HG03135 (cell line): Measurements from ENCODE around the gene TMEM132D.

Experiments used
- ATAC-seq: cut with Tn5 transposase; IDR thresholded peaks from one replicate; pipeline ENCODE4 v1.9.1; 2021; ENCODE audit warnings: mild to moderate bottlenecking, moderate library complexity; ENCODE audit not compliant: unreplicated experiment

TMEM132D gene

DNA sequence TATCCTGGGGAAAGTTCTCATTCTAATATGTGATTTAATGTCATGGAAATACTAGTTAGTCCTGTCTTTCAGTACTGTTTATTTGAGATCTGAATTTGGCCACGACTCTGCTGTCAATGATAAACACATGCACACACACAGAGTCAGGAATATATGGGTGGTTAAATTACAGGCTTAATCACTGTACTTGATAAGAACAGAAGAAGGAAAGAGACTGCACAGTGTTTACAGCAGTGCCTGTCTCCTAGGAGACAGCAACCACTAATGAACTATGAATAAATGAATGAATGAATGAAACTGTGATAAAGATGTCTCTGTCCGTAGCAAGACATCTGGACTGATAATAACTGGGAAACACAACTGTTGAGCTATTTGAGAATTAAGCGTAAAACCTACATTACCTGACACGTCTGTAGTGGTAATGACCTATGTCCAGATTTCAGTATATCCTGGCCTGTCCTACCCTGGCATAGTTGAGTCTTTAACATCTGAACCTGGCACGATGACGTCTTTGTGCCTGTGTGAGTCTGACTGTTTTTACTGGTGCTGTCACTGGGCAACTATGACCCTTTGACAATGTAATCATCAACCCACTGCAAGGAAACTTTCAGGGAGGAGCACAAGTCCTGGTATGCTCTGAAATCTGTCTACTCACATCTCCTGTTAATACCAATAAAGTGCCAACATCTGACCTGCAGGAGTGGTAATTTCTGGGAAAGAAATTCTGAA lies 524.6 kb downstream of the TMEM132D start:
- ATAC-seq = no peak

DNA sequence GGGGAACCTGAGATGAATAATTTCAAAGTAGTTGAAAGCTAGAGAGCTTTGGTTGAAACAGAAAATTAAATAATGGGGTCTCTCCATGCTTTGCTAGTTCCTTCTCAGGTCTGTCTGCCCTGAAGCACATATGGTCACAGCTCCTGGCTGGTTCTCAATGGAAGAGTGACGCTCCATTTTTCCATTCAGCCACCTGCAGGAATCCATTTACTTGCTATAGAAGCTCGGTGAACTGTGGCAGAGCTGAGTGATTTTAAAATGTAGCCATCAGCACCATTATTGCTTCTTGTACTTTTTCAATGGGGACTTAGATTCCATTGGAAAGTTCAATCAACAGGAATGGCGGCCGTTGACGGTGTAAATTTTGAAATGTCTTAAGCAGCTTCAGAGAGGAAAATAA lies 525.3 kb downstream of the TMEM132D start:
- ATAC-seq = no peak

DNA sequence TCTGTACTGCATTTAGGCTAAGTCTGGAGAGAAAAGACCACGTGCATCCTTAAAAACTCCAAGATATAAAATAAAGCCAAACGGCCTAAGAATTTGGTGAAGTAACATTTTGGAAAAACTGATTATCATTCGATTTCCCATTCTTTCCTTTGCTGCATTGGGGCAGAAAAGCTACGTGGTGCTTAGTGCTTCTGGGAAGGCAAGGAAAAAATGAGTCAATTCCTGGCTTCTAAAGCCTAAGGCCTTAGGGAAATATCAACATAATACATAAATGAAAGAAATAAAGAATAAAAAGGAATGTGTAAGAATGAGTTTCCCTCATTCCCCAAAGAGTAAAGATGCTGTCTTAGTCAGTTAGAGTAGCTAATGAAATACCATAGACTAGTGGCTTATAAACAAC lies 530.1 kb downstream of the TMEM132D start:
- no peak for ATAC-seq

DNA sequence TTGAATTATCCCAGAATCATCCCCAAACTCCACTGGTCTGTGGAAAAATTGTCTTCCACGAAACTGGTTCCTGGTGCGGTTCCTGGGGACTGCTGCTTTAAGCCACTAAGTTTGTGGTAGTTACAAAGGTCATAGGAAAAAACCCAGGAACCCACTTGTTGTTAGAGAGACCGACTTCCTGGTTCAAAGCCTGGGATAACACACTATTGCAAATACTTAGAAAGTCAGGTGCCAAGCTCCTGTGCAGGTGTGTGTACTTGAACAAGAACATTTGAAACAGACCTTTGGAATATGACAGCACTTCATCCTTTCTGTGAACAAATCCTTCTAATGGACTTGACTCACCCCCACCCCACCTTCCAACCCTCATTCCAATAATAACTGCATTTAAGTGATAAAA lies 530.9 kb downstream of the TMEM132D start:
- no peak for ATAC-seq

DNA sequence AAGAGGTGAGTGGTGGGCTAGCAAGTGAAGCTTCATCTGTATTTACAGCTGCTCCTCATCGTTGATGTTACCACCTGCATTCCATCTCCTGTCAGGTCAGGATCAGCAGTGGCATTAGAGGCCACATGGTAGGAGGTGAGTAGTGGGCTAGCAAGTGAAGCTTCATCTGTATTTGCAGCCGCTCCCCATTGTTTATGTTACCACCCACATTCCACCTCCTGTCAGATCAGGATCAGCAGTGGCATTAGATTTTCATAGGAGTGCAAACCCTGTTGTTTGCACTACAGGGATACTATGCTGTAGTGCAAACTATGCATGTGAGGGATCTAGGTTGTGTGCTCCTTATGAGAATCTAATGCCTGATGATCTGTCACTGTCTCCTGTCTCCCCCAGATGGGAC lies 531.5 kb downstream of the TMEM132D start:
- ATAC-seq = no peak

DNA sequence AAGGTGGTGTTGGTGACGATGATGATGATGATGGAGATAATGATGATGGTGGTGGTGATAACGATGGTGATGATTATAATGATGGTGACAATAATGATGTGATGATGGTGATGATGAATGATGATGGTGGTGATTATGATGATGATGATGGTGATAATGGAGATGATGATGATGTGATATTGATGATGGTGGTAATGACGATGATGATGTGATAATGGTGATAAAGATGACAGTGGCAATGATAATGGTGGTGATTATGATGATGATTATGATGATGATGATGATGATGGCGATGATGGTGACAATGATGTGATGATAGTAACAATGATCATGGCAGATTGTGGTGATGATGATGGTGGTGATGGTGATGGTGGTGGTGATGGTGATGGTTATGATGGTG lies 532.6 kb downstream of the TMEM132D start:
- no peak for ATAC-seq

DNA sequence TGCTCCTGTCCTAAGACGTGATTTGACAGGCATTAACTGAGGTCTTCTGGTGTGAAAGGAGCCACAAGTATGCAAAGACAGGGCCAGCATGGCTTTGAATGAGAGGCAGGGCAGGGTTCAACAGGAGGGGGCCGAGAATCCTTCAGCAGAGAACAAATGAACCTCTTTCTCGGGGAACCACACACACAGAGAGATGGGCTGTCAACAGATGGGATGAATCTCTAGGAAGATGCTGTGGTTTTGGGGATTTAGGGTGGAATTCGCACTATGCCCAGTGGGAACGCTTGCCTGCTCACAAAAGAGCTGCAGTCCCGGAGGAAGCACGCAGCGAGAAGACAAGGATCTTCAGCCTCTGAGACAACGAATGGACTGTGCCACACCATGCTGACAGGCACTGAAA lies 537.2 kb downstream of the TMEM132D start:
- no peak for ATAC-seq

DNA sequence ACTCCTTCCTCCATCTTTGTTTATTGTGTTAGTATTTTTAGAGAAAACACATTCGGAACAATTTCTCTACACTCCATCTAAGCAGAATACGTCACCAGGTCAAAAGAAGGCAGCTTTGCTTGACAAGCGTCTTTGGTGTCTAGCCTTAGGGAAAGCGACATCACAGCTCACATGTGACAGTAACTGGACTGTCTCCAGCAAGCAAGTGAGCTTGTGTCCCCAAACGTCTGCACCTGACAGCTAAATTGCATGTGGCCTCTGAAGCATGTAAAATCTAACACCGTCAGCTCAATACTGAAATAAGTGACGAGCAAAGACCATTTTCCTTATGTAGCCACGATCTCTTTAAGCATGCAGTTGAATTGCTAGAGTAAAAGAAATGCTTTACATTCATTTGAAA lies 540.8 kb downstream of the TMEM132D start:
- no peak for ATAC-seq

DNA sequence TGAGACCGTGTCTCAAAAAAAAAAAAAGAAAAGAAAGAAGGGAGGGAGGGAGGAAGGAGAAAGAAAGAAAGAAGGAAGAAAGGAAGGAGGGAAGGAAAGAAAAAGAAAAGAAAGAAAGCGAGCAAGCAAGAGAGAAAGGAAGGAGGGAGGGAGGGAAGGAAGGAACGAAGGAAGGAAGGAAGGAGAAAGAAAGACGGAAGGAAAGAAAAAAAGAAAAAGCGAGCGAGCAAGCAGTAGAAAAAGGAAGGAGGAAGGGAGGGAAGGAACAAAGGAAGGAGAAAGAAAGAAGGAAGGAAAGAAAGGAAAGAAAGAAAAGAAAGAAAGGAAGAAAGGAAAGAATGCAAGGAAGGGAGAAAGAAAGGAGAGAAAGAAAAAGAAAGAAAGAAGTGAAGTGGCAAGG lies 546.6 kb downstream of the TMEM132D start:
- no peak for ATAC-seq

DNA sequence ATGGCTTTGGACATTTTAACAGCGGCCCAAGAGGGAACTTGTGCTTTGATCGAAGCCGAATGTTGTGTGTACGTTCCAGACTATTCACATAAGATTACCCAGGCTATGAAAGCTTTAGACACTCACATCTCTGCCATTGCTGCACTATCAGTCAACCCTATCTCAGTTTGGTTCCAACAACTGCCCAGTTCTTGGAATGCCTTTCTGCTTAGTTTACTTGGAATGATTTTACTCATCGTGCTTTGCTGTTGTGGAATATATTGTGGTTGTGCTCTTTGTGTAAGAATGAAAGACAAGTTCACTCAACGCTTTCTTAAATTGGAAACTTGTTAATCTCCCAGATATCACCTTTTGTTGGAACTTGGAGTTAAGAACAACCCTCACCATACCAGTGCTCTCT lies 552.3 kb downstream of the TMEM132D start:
- ATAC-seq = no peak

DNA sequence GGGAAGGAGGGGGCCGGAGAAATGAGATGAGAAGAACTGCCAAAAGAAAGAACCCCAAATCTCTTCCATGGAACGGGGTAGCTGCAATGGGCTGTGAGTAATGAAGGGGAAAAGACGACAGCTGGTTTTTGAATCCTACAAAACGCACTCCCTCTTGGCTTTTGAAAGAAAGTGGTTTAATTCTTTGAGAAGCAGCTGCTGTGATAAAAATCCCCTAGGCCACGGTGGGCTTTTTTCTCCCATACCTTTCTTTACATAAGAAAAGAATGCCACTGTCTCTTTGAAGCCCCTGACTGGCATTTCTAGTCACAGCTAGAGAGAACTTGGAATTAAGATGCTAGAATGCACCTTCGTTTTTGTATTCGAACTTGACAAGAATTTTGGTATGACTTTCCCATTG lies 564.5 kb downstream of the TMEM132D start:
- no peak for ATAC-seq

DNA sequence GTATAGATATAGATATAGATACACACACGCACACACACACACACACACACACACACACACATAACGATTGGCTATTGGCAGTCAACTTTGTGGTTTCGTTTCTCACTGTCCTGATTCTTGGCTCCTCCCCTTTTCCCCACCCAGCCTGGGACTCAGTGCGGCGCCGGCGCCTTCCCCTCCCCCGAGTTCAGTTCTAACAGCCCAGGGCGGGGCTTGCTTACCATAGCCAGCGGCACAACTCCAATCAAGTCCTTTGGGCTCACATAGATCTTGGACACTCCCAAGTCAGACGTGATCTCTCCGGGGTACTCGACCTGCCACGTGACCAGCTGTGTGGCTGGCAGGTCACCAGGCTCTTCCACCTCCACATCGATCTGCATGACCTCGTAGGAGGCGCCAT lies 566.4 kb downstream of the TMEM132D start:
- ATAC-seq = no peak

DNA sequence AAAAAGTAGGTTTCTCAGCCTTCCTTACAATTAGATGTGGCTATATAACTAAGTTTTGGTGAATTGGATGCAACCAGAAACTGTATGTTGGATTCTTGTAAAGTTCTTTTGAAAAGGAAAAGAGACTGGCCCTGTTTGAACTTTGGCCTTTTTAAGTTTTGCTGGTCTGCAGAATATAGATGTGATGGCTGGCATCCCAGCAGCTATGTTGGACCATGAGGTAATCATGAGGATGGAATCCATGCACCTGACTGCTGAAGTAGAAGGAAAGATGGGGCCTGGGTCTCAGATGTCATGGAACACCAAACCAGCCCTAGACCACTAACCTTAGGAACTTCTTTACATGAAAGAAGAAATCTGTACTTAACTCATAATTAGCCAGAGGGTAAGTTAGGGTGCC lies 568.1 kb downstream of the TMEM132D start:
- no peak for ATAC-seq

DNA sequence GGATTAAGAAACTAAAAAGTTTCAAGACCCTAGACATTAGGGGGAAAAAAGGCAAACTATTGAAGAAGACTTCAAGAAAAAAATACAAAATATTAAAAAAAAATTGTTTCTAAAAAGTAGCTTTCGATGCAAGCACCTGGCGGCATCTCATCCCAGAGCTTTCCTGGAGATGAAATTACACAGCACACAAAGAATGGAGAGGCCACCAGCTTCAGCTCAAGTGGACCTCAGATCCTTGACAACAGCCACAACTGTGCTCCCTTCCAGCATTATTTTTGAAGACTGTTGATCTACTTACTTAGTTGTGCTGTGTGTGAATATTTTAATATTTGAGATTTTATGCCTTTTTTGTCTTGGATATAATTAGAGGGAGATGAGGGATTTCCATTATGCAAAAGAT lies 571.5 kb downstream of the TMEM132D start:
- no peak for ATAC-seq

DNA sequence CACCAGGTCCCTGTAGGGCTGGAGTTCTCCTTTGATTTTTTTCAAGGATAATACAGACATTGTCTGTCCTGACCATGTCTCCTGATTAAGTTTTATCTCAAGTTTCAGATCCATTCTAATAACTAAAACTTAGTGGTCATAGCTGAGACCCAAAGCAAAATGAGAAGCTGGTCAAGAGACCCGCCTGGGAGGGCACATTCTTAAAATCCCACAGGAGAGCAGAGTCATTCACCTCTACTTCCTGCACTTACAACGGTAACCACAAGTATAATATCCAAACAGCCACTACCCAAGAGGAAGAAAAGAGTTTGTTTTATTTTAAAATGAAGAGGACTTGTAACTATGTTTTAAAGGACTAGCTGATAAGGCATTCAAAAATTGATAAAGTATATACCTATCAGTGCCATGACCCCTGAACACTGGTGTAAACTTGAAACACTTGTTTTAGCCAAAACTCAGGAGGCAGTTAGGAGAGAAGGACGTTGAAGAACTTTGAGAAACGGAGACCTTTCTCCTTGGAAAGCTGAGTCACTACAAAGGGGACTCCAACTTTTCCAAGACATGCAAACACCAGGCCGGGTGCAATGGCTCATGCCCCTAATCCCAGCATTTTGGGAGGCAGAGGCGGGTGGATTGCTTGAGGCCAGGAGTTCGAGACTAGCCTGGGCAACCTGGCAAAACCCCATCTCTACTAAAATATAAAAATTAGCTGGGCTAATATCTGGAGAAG lies 572.3 kb downstream of the TMEM132D start:
- no peak for ATAC-seq

DNA sequence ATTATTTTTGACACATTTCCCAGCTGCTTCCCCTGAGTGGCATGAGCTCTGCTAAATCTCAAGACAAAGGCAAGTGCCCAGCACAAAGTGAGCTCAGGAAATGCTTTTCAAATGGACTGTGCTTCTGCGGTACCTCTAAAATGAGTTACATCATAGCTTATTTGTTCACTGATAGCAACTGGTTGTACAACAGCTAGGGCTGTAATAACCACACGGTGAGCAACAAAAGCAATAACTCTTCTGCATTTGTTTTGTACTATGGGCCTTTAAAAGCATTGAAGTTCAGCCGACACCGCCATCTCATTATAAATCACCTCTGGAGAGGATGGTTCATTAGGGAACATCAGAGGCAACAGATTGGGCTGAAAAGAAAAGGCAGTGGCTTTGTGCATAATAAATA lies 575.6 kb downstream of the TMEM132D start:
- no peak for ATAC-seq

DNA sequence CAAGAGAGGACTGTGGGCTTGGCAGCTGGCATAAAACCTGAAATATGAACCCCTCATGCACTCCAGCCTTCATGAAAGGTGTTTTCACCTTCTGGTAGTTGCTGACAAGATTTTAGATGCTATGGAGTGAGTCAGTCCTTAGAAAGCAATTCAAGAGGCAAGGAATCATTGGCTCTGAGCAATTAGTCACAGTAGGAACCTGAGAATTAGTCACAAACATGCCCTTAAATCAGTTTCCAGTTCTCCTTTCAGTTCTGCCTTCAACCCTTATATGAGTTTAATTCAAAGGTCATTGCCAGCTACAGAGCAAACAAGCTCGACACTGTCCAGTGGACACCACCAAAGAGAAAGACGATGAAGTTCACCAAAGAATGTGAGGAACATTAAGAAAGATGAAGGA lies 578.3 kb downstream of the TMEM132D start:
- ATAC-seq = no peak

DNA sequence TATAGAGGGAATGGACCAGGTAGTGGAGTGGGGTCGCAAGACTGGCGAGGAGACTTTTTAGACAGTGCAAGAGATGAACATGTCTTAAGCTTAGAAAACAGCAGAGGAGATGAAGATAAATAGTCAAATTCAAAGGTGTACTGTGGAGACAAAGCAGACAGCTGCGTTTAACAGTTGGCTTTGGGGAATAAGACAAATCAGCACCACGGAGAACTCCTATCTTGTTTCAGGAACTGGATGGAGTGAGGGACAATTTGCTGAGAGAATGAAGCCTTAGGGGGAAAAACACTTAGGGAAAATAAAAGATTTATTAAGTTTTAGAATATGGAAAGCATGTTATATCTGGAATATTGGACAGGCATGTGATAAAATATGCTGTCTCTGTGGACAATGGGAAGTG lies 591.8 kb downstream of the TMEM132D start:
- no peak for ATAC-seq

DNA sequence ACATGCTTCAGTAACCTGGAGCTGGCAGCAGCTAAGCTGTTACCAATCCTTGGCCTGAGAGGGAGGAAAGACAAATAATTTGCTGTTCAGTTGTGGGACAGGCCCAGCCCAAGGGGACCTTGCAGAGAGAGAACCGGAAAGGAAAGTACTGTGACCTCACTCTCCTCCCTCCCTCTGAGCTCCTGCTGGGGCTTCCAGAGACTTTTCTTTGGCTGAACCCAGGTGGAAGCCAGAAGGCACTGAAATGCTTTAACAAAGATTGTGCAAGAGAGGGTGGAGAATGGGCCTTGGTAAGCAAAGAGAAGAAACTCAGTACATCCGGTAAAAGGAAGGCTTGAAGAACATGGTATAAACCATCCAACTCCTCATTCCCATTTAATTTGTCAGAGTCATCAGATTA lies 593.5 kb downstream of the TMEM132D start:
- ATAC-seq = no peak

DNA sequence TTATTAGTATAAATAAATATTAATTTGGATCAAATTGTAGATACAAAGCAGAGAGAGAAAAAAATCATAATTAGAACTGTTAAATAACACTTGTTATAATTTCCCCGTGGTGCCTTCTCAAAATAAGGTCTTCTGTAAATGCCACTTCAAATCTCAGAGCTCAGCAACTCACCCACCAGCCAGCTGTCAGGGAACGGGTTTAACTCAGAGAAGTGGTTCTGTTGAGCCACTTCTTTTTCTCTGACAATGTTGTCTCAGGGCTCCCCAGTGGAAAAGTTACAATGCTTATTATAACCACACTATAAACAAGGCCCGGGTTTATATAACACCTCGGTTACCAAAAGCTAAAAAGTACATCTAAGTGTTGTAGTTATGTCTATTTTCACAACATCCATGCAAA lies 598.0 kb downstream of the TMEM132D start:
- no peak for ATAC-seq

DNA sequence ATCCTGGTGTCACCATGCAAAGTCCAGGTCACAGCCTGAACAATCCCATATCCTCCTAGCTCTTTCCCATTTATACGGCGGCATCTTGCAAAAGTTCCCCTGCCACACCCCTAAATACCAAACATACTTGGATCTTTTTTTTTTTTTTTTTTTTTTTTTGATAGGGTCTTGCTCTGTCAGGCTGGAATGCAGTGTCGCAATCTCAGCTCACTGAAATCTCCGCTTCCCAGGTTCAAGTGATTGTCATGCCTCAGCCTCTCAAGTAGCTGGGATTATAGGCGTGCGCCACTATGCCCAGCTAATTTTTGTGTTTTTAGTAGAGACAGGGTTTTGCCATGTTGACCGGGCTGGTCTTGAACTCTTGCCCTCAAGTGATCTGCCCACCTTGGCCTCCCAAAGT lies 599.3 kb downstream of the TMEM132D start:
- no peak for ATAC-seq

DNA sequence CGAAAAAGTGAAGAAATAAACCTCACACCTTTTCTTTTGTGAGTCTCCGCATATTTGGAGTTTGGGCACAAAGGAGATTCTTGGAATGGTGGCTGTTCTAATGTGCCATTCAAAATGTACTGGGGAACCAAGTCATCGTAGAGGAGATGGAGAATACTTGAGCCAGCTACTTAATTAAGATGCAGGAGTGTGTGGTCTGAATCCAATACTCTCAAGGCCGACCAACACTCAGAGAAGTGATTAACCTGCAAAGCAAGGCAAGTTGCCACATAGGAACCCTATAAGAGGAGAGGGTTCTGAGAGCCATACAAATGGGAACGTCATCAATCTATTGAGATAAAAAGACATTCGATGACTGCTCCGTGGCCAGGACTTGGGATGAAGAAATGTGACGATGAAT lies 603.8 kb downstream of the TMEM132D start:
- ATAC-seq = no peak

DNA sequence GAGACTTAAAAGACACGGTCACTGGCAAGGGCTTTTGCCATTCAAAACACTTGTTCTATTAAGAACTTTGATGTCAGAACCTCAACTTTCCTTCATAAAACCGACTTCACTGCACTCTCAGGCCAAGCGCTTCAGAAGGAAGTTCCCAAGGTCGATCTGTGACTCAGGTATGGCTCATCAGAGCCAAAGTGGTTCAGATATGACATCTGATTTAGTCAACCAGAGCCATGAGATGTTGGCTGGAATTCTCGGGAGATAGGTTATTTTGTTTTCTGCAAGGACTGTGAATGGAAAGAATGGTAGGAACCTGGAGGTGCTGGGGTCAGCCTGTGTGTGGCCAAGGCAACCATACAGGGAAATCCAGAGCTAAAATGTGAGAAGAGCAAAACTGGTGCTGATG lies 604.9 kb downstream of the TMEM132D start:
- ATAC-seq = no peak
